NCI-H2107 treated with DMSO at 0.1 percent for 48 hours (cell line): ENCODE measurements around the gene SLAIN2.
"Not testable (repeated sequence)": the region's sequence is repeated elsewhere in the genome, so short reads cannot be mapped to it uniquely, and the experiment has no call there.

Source experiments
- DNase-seq: peaks from one replicate; lab custom pipeline; 2025; ENCODE audit not compliant: unreplicated experiment; lab: John Stamatoyannopoulos, UW

The SLAIN2 gene

GRCh38 chr4:48431401-48431800 is 90.1 kb downstream of the SLAIN2 start:
- DNase-seq = no peak

GRCh38 chr4:48432017-48432416 is 90.7 kb downstream of the SLAIN2 start:
- no peak for DNase-seq

GRCh38 chr4:48436318-48436717 is 95.0 kb downstream of the SLAIN2 start:
- DNase-seq = no peak

GRCh38 chr4:48439988-48440387 is 98.7 kb downstream of the SLAIN2 start:
- DNase-seq = no peak

- not testable (repeated sequence) for DNase-seq
These were observed 99.6 kb downstream of the SLAIN2 start for GRCh38 chr4:48440914-48441313.

GRCh38 chr4:48445704-48446103 is 104.4 kb downstream of the SLAIN2 start:
- no peak for DNase-seq

GRCh38 chr4:48446642-48447041 is 105.3 kb downstream of the SLAIN2 start:
- no peak for DNase-seq

- no peak for DNase-seq
These were observed 107.8 kb downstream of the SLAIN2 start for GRCh38 chr4:48449151-48449550.

- no peak for DNase-seq
These were observed 109.4 kb downstream of the SLAIN2 start for GRCh38 chr4:48450740-48451139.

- not testable (repeated sequence) for DNase-seq
These were observed 110.3 kb downstream of the SLAIN2 start for GRCh38 chr4:48451656-48452055.

- DNase-seq = no peak
These were observed 113.3 kb downstream of the SLAIN2 start for GRCh38 chr4:48454591-48454990.

- no peak for DNase-seq
These were observed 119.7 kb downstream of the SLAIN2 start for GRCh38 chr4:48461000-48461399.

GRCh38 chr4:48462363-48462762 is 121.0 kb downstream of the SLAIN2 start:
- DNase-seq = no peak

GRCh38 chr4:48467442-48467841 is 126.1 kb downstream of the SLAIN2 start:
- no peak for DNase-seq

GRCh38 chr4:48467891-48468290 is 126.6 kb downstream of the SLAIN2 start:
- no peak for DNase-seq

- no peak for DNase-seq
These were observed 128.8 kb downstream of the SLAIN2 start for GRCh38 chr4:48470137-48470536.

GRCh38 chr4:48470570-48470969 is 129.2 kb downstream of the SLAIN2 start:
- DNase-seq = peak; percentile 49

- no peak for DNase-seq
These were observed 131.5 kb downstream of the SLAIN2 start for GRCh38 chr4:48472794-48473193.

GRCh38 chr4:48475770-48476169 is 134.4 kb downstream of the SLAIN2 start:
- DNase-seq = no peak
